ENCODE results near the gene HIGD1A.
A peak's percentile ranks its signal among the peaks of the same experiment; 100 is the strongest.

HIGD1A gene

GRCh38 chr3:42790714-42791229 is 13.5 kb downstream of the HIGD1A start:
- no CpG with 5 or more reads among the region's 6 CpGs for WGBS, 2 donors (ENCODE audit: extremely low coverage in 2 of 2, insufficient read length in 2 of 2, insufficient replicate concordance in 1 of 2)
- Histone ChIP-seq H3K23ac (ENCODE audit: low read depth, low read length, poor library complexity) (no peak overlapping the region), H4K91ac (ENCODE audit: low read depth, low read length, poor library complexity) (no peak overlapping the region), H2BK5ac (ENCODE audit: low read length) (no peak overlapping the region), H2AFZ (ENCODE audit: low read length) (no peak overlapping the region), H3K4me3 (ENCODE audit: low read length in 2 of 2) (no peak overlapping the region), H3K18ac (ENCODE audit: low read length) (no peak overlapping the region), H3K4me2 (ENCODE audit: insufficient read depth, low read length, poor library complexity, severe bottlenecking) (no peak overlapping the region), H2BK120ac (ENCODE audit: low read depth, low read length) (no peak overlapping the region), H4K8ac (ENCODE audit: low read depth, low read length) (no peak overlapping the region), H2BK15ac (ENCODE audit: low read length) (no peak overlapping the region), H3K4ac (ENCODE audit: low read length) (no peak overlapping the region), H3K27me3 (ENCODE audit: control insufficient read depth in 3 of 3, insufficient read depth in 3 of 3, low read depth in 1 of 3, low read length in 3 of 3) (no peaks in the 10 kb centered on the region), H3K9ac (ENCODE audit: low read depth, low read length, poor library complexity) (no peak overlapping the region), H2AK5ac (ENCODE audit: low read depth, low read length) (no peak overlapping the region), H2BK12ac (ENCODE audit: low read length) (no peak overlapping the region), H3K9me3 (replicated peaks in 1 of 2; ENCODE audit: control insufficient read depth in 2 of 2, insufficient read depth in 1 of 2, low read depth in 1 of 2, low read length in 2 of 2) (no peaks in the 10 kb centered on the region), H3K27ac (replicated peaks; ENCODE audit: low read length) (no peak overlapping the region), H3K36me3 (replicated peaks in 1 of 2; ENCODE audit: control insufficient read depth in 2 of 2, insufficient read depth in 2 of 2, low read length in 2 of 2) (peaks cover 9 to 93% of the 10 kb centered on the region in 2 donors), H3K4me1 (ENCODE audit: control insufficient read depth in 2 of 2, insufficient read depth in 1 of 2, low read depth in 1 of 2, low read length in 2 of 2) (no peaks in the 10 kb centered on the region), H3K14ac (ENCODE audit: low read length) (no peak overlapping the region), H3K79me1 (ENCODE audit: low read depth, low read length) (no peaks in the 10 kb centered on the region)
- no peak for DNase-seq (ENCODE audit: low spot score)

- Histone ChIP-seq H2AFZ (ENCODE audit: low read length) (no peak overlapping the region), H3K18ac (ENCODE audit: low read length) (no peak overlapping the region), H3K79me1 (ENCODE audit: low read depth, low read length) (no peaks in the 10 kb centered on the region), H3K9ac (ENCODE audit: low read depth, low read length, poor library complexity) (no peak overlapping the region), H3K4me1 (ENCODE audit: control insufficient read depth in 2 of 2, insufficient read depth in 1 of 2, low read depth in 1 of 2, low read length in 2 of 2) (no peaks in the 10 kb centered on the region), H2BK120ac (ENCODE audit: low read depth, low read length) (no peak overlapping the region), H3K23ac (ENCODE audit: low read depth, low read length, poor library complexity) (no peak overlapping the region), H4K91ac (ENCODE audit: low read depth, low read length, poor library complexity) (no peak overlapping the region), H3K14ac (ENCODE audit: low read length) (no peak overlapping the region), H3K27ac (replicated peaks; ENCODE audit: low read length) (no peak overlapping the region), H4K8ac (ENCODE audit: low read depth, low read length) (no peak overlapping the region), H3K27me3 (ENCODE audit: control insufficient read depth in 3 of 3, insufficient read depth in 3 of 3, low read depth in 1 of 3, low read length in 3 of 3) (no peaks in the 10 kb centered on the region), H3K4me3 (ENCODE audit: low read length in 2 of 2) (no peak overlapping the region), H2BK12ac (ENCODE audit: low read length) (no peak overlapping the region), H3K9me3 (replicated peaks in 1 of 2; ENCODE audit: control insufficient read depth in 2 of 2, insufficient read depth in 1 of 2, low read depth in 1 of 2, low read length in 2 of 2) (no peaks in the 10 kb centered on the region), H2AK5ac (ENCODE audit: low read depth, low read length) (no peak overlapping the region), H3K4me2 (ENCODE audit: insufficient read depth, low read length, poor library complexity, severe bottlenecking) (no peak overlapping the region), H3K4ac (ENCODE audit: low read length) (no peak overlapping the region), H2BK15ac (ENCODE audit: low read length) (no peak overlapping the region), H3K36me3 (replicated peaks in 1 of 2; ENCODE audit: control insufficient read depth in 2 of 2, insufficient read depth in 2 of 2, low read length in 2 of 2) (peaks cover 4 to 95% of the 10 kb centered on the region in 2 donors), H2BK5ac (ENCODE audit: low read length) (no peak overlapping the region)
- no peak for DNase-seq (ENCODE audit: low spot score)
- no CpG with 5 or more reads among the region's 2 CpGs for WGBS, 2 donors (ENCODE audit: extremely low coverage in 2 of 2, insufficient read length in 2 of 2, insufficient replicate concordance in 1 of 2)
These were observed 17.7 kb downstream of the HIGD1A start for GRCh38 chr3:42786631-42787030.

GRCh38 chr3:42786212-42786611 is 18.1 kb downstream of the HIGD1A start:
- no peak overlapping the region for H2BK5ac ChIP-seq (ENCODE audit: low read length)
- no peak overlapping the region for H2BK15ac ChIP-seq (ENCODE audit: low read length)
- H4K91ac ChIP-seq (ENCODE audit: low read depth, low read length, poor library complexity) = no peak overlapping the region
- H2AK5ac ChIP-seq (ENCODE audit: low read depth, low read length) = no peak overlapping the region
- H3K79me1 ChIP-seq (ENCODE audit: low read depth, low read length) = no peaks in the 10 kb centered on the region
- no peak overlapping the region for H3K14ac ChIP-seq (ENCODE audit: low read length)
- H3K27me3 ChIP-seq (ENCODE audit: control insufficient read depth in 3 of 3, insufficient read depth in 3 of 3, low read depth in 1 of 3, low read length in 3 of 3) = no peaks in the 10 kb centered on the region
- no peak overlapping the region for H3K18ac ChIP-seq (ENCODE audit: low read length)
- no peak overlapping the region for H3K23ac ChIP-seq (ENCODE audit: low read depth, low read length, poor library complexity)
- no peak overlapping the region for H3K9ac ChIP-seq (ENCODE audit: low read depth, low read length, poor library complexity)
- no peak overlapping the region for H3K27ac ChIP-seq (replicated peaks; ENCODE audit: low read length)
- no peak overlapping the region for H3K4ac ChIP-seq (ENCODE audit: low read length)
- no peaks in the 10 kb centered on the region for H3K4me1 ChIP-seq (ENCODE audit: control insufficient read depth in 2 of 2, insufficient read depth in 1 of 2, low read depth in 1 of 2, low read length in 2 of 2)
- H2AFZ ChIP-seq (ENCODE audit: low read length) = no peak overlapping the region
- no peak for DNase-seq (ENCODE audit: low spot score)
- H2BK120ac ChIP-seq (ENCODE audit: low read depth, low read length) = no peak overlapping the region
- WGBS, 2 donors (ENCODE audit: extremely low coverage in 2 of 2, insufficient read length in 2 of 2, insufficient replicate concordance in 1 of 2) = no CpG with 5 or more reads among the region's 1 CpG
- no peak overlapping the region for H3K4me3 ChIP-seq (ENCODE audit: low read length in 2 of 2)
- no peak overlapping the region for H4K8ac ChIP-seq (ENCODE audit: low read depth, low read length)
- H3K4me2 ChIP-seq (ENCODE audit: insufficient read depth, low read length, poor library complexity, severe bottlenecking) = no peak overlapping the region
- no peaks in the 10 kb centered on the region for H3K9me3 ChIP-seq (replicated peaks in 1 of 2; ENCODE audit: control insufficient read depth in 2 of 2, insufficient read depth in 1 of 2, low read depth in 1 of 2, low read length in 2 of 2)
- peaks cover 4 to 93% of the 10 kb centered on the region in 2 donors for H3K36me3 ChIP-seq (replicated peaks in 1 of 2; ENCODE audit: control insufficient read depth in 2 of 2, insufficient read depth in 2 of 2, low read length in 2 of 2)
- H2BK12ac ChIP-seq (ENCODE audit: low read length) = no peak overlapping the region

- H2BK12ac ChIP-seq (ENCODE audit: low read length) = no peak overlapping the region
- H2BK5ac ChIP-seq (ENCODE audit: low read length) = no peak overlapping the region
- H3K4me2 ChIP-seq (ENCODE audit: insufficient read depth, low read length, poor library complexity, severe bottlenecking) = no peak overlapping the region
- no peak overlapping the region for H3K9ac ChIP-seq (ENCODE audit: low read depth, low read length, poor library complexity)
- no peak overlapping the region for H3K4ac ChIP-seq (ENCODE audit: low read length)
- peaks cover 2 to 67% of the 10 kb centered on the region in 2 donors for H3K36me3 ChIP-seq (replicated peaks in 1 of 2; ENCODE audit: control insufficient read depth in 2 of 2, insufficient read depth in 2 of 2, low read length in 2 of 2)
- no peaks in the 10 kb centered on the region for H3K27me3 ChIP-seq (ENCODE audit: control insufficient read depth in 3 of 3, insufficient read depth in 3 of 3, low read depth in 1 of 3, low read length in 3 of 3)
- H4K91ac ChIP-seq (ENCODE audit: low read depth, low read length, poor library complexity) = no peak overlapping the region
- no peak overlapping the region for H2BK120ac ChIP-seq (ENCODE audit: low read depth, low read length)
- H2BK15ac ChIP-seq (ENCODE audit: low read length) = no peak overlapping the region
- H3K79me1 ChIP-seq (ENCODE audit: low read depth, low read length) = no peaks in the 10 kb centered on the region
- H3K4me1 ChIP-seq (ENCODE audit: control insufficient read depth in 2 of 2, insufficient read depth in 1 of 2, low read depth in 1 of 2, low read length in 2 of 2) = no peaks in the 10 kb centered on the region
- no peak overlapping the region for H3K23ac ChIP-seq (ENCODE audit: low read depth, low read length, poor library complexity)
- no peak overlapping the region for H2AK5ac ChIP-seq (ENCODE audit: low read depth, low read length)
- H3K27ac ChIP-seq (replicated peaks; ENCODE audit: low read length) = no peak overlapping the region
- no peak overlapping the region for H2AFZ ChIP-seq (ENCODE audit: low read length)
- H3K9me3 ChIP-seq (replicated peaks in 1 of 2; ENCODE audit: control insufficient read depth in 2 of 2, insufficient read depth in 1 of 2, low read depth in 1 of 2, low read length in 2 of 2) = peaks cover 0 to 3% of the 10 kb centered on the region in 2 donors
- H3K14ac ChIP-seq (ENCODE audit: low read length) = no peak overlapping the region
- no CpG with 5 or more reads among the region's 11 CpGs for WGBS, 2 donors (ENCODE audit: extremely low coverage in 2 of 2, insufficient read length in 2 of 2, insufficient replicate concordance in 1 of 2)
- H4K8ac ChIP-seq (ENCODE audit: low read depth, low read length) = no peak overlapping the region
- no peak overlapping the region for H3K4me3 ChIP-seq (ENCODE audit: low read length in 2 of 2)
- DNase-seq (ENCODE audit: low spot score) = peak; percentile 75
- H3K18ac ChIP-seq (ENCODE audit: low read length) = no peak overlapping the region
These were observed 23.2 kb downstream of the HIGD1A start for GRCh38 chr3:42780892-42781700.

Measured in neuronal stem cell (in vitro differentiated cells).